ENCODE results near the gene IRS2.

Gene IRS2

DNA sequence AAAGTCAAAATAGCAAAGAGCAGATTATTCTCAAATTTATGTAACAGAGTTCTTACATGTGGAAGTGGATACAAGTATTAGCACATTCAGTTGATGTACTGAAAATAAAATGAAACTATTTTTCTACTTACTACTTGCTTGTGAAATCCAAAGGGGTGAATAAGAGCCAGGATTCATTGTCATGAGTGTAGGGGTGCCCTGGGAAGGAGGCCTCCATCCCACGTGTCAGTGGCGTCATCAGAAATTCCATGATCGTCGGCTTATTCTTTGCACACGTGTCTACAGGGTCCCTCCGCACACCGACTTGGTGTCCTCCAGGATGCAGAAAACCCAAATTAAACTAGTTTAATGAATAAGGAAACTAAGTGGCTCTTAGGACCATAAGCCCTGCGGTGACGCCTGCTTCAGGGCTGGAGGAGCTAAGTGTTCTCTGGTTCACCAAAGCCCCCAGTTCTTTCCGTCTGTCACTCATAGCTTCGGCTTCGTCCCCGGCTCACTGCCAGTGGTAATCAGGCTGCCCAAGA lies 55.5 kb downstream of the IRS2 start:
- no peak for TF ChIP-seq CTCF (IDR thresholded peaks at IDR 0.05; ENCODE audit: control insufficient read depth, insufficient read depth, low read depth, low read length, missing control alignments)
- no peak overlapping the region for H3K4me3 ChIP-seq (ENCODE audit: control insufficient read depth, low read depth, low read length)
- DNase-seq (ENCODE audit: low read depth) = no peak

DNA sequence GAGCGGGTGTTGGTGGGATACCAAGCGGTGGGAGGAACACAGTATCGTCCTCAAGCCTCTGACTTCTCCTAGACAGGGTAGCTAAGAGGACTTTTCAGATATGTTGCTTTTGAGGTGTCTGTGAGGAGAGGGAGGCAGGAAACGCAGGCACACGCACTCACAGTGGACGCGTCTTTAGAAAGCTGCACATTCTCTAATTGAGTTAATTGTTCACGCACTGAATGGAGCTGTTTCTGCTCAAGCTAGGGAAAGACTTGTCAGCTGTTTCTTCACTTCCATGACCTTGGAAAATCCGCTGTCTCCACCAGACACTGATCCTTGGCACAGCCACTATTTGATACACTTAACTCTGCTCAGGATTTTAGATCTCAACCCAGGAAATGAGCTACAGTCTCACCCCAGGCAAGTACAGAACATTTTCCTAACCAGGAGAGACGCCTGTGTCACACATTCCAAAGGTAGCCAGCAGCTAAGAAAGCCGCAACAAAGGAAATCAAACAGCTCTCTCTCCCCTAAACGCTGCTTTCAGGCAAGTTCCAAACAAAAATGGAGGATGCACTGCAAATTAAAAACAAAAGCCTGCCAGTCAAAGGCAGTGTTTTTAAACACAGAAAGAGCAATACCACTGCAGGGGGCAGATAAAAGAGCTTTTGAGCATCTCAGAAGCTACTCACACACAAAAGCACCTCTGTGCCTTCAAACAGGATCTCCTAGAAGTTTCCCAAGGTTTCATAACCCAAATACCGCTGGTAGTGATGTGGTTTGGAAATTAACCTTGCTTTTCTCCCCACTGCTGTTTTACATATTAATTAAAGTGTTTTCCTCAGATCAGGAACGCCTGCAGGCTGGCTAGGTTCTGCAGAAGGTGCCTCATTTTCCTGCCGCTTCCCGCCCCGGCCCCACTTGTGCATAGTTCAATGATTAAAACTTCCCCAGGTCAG lies 57.3 kb downstream of the IRS2 start:
- TF ChIP-seq CTCF (IDR thresholded peaks at IDR 0.05; ENCODE audit: control insufficient read depth, insufficient read depth, low read depth, low read length, missing control alignments) = no peak
- no peak for DNase-seq (ENCODE audit: low read depth)
- H3K4me3 ChIP-seq (ENCODE audit: control insufficient read depth, low read depth, low read length) = no peak overlapping the region

GRCh38 chr13:109728061-109728460 lies 58.3 kb downstream of the IRS2 start:
- no peak for TF ChIP-seq CTCF (IDR thresholded peaks at IDR 0.05; ENCODE audit: control insufficient read depth, insufficient read depth, low read depth, low read length, missing control alignments)
- no peak overlapping the region for H3K4me3 ChIP-seq (ENCODE audit: control insufficient read depth, low read depth, low read length)
- no peak for DNase-seq (ENCODE audit: low read depth)

DNA sequence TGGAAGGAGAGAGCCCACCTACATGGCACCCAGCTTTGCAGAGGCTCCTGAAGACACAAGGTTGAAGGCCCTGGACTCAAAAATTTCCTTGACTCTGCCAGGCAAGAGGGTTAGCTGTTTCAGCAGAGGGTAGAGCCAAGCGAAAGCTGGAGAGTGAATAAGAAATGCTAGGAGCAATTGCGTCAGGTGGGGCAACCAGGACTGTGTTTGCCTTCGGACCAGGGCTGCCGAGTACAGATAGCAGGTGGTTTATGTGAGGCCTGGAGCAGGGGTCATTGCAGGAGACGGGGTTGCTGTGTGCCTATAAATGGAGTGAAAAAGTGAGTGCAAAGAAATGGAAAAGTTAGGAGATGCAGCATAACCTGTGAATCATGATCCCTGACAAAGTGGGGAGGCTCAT lies 59.1 kb downstream of the IRS2 start:
- no peak for DNase-seq (ENCODE audit: low read depth)
- no peak for TF ChIP-seq CTCF (IDR thresholded peaks at IDR 0.05; ENCODE audit: control insufficient read depth, insufficient read depth, low read depth, low read length, missing control alignments)
- H3K4me3 ChIP-seq (ENCODE audit: control insufficient read depth, low read depth, low read length) = no peak overlapping the region

DNA sequence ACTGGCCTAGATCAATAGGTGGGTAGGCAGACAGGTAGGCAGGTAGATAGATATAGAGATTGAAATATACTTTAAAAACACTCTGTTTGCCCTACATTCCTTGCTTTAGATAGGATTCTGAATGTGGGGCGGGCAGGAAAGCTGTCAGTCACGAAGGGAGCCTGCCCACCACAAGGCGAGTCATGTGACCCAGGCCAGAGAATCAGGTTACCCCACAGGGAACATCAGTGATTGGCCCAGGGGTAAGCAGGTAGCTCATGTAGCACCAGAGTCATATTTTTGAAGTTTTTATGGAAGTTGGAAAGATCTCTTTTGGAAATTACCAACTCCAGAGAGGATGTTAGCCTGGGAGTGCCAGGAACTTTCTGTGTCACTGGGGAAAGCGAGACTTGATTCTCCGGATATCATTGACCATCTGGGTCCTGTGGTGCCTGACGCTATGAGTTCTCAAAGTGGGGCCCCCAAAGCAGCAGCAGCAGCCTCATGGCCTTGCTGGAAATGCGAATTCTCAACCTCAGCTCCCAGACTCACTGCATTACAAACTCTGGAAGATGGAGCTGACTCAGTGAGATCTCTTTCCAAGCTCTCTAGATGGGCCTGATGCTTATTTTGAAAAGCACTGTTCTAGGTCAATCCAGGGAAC lies 60.3 kb downstream of the IRS2 start:
- no peak for DNase-seq (ENCODE audit: low read depth)
- no peak overlapping the region for H3K4me3 ChIP-seq (ENCODE audit: control insufficient read depth, low read depth, low read length)
- TF ChIP-seq CTCF (IDR thresholded peaks at IDR 0.05; ENCODE audit: control insufficient read depth, insufficient read depth, low read depth, low read length, missing control alignments) = no peak

DNA sequence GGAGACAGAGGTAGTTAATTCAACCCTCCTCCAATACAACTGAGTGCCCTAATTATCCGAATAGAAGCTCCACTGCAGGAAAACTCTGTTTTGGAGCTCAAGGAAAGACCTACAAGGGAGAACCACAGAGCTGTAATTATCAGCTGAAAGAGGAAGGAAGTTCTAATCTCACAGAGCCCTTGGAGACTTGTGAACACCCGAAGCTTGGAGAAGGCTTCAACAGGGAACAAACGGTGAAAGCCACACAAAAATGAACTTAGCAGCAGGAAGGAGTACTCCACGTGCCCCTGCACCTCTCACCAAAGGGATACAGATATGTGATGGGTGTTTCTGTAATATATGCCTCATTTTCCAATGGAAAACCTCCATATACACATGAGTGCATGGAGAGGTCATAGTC lies 61.1 kb downstream of the IRS2 start:
- no peak for DNase-seq (ENCODE audit: low read depth)
- no peak for TF ChIP-seq CTCF (IDR thresholded peaks at IDR 0.05; ENCODE audit: control insufficient read depth, insufficient read depth, low read depth, low read length, missing control alignments)

More for the DNA sequence above, 61.1 kb downstream of the IRS2 start:
- no peak overlapping the region for H3K4me3 ChIP-seq (ENCODE audit: control insufficient read depth, low read depth, low read length)
